Glomerular endothelial cell (primary cell): ENCODE data around the gene SMARCB1. TPM values are rescaled to one million over a fixed set of nuclear protein-coding genes. Genes with fewer than 3 reads are reported as not detected.

Experiments
- DNase-seq: peaks from one replicate; pipeline ENCODE4 v3.0.0-alpha.2; 2011; ENCODE audit warnings: low read depth, low spot score; ENCODE audit errors: extremely low read depth
- total RNA-seq: library from RNA; depleted of rRNA; stranded (reverse); fragments of >200 nt; gene quantifications from 2 replicates; pipeline ENCODE4 v1.2.3, GENCODE V29; 2015

The SMARCB1 gene
- total RNA-seq, 1 donor from 2014 or later = 126 TPM

DNA sequence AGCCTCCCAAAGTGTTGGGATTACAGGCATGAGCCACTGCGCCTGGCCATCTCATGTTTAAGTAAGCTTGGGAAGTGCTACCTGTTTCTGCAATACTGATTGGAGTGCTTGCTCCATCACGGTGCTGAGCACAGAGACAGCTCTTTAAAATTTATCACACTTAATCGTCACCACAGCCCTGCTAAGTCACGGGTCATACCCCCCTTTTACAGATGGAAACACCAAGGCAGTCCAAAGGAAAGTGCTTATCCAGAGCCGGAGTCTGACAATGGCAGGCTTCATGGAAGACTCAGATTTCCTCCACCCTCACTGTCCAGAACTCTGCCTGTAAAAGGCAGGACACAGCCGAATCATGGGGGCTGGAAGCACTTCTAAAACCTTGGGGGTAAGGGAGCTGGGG, 26.7 kb upstream of the SMARCB1 start:
- DNase-seq = no peak

DNA sequence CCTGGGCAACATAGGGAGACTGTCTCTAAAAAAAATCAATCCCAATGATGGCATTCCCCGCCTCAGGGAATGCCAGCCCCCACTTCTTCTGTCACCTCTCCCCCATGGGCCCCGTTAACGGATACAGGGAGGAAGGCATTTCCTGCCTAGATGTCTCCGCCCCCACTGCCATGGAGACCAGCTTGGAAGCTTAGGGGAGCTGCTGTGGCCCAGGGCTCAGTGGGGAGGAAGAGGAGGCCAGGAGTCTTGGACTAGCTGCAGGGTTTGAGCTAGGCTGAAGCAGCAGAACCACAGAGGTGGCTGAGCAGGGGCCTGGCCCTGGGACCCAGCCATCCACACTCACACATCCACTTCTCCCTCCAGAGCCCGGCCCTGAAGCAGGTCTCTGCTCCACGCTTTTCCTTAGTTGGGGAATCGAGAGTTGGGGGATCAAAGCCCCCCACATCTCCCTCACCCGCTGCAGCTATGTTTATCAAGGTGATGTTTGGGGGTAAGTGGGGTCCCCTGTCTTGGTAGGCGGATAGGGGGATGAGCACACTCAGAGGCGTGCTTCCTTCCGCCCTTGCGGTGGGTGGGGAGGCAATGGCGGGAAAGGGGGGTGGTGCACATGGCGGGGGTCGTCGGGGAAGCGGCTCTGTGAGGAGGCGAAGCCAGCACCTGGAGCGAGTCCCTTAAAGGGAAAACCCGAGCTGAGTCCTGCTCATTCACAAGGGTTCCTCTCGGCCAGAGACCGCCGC, 23.8 kb upstream of the SMARCB1 start, which contains the start of gene C22orf15:
TSS of gene C22orf15 (plus strand) at position 149 of the 737 bp plus-strand sequence. CDS start at position 466, 317 bp downstream.
- DNase-seq = no peak

DNA sequence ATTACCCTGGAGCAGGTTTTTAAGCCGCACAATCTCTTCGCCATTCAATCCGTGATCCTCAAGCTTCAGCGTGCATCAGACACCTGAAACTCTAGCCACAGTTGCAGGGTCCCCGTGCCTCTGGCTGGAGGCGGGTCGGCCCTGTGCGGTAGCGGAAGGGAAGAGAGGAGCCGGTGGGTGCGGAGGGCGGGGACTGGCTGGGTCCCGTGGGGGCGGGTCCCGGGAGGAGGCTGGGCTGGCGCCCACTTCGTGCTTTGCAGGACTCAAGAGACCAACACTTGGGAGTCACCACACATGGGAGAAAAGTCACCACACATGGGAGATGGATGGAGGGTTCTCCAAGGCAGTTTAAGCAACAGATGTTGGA, 23.2 kb upstream of the SMARCB1 start:
- DNase-seq = no peak

DNA sequence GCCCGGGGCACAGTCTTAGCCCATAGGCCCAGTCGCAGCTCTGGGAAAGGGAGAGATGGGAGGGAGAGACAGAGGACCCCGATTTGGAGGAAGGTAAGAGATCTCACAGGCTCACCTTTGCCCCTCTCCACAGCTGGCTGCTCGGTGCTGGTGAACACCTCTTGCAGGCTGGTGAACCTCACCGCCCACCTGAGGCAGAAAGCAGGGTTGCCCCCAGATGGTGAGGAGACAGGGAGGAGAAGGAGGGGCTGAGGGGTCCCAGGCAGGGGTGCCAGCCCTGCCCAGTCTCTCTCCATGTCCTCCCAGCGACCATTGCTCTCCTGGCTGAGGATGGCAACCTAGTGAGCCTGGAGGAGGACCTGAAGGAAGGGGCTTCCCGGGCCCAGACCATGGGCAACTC, 22.8 kb upstream of the SMARCB1 start:
- DNase-seq = no peak

DNA sequence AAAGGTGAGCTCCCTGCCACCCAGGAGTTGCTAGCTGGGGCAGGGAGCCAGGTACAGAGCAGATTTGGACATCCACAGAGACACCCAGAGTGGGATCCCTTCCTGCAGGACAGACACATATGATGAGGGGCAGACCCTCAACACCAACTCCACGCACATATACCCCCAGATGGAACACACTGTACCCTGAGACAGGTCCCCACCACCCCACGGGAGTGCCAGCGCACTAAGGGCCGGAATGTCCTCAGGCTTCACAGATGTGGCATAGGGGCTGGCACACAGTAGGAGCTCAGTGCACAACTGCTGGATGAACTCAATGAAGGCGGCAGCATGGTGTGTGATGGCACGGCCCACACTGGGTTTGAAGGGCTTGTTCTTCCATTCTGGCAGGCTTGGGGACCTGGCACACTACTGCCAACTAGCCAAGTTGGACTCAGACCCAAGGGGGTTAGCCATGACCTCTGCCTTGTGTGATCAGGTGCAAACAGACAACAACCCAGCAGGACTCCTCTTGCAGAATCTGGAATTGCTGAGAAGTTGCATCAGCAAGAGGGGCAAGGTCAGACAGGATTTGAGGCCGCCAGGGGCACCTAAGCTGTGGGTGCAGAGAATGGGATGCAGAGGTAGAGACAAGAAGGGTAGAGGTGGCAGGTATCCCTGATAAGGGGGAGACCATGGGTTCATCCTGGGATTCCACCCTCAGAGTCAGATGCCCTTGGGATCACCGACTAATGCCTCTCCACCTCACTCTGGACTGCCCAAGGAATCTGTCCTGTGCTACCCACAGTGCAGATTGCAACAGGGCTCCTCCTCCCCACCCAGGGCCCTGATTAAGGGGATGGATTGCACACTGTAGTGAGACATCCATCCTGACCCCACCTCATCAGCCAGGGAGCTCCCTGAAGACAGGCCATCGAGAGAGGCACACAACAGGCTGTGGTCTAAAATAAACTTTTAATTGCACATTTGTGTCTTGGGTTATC, 21.6 kb upstream of the SMARCB1 start:
- no peak for DNase-seq

DNA sequence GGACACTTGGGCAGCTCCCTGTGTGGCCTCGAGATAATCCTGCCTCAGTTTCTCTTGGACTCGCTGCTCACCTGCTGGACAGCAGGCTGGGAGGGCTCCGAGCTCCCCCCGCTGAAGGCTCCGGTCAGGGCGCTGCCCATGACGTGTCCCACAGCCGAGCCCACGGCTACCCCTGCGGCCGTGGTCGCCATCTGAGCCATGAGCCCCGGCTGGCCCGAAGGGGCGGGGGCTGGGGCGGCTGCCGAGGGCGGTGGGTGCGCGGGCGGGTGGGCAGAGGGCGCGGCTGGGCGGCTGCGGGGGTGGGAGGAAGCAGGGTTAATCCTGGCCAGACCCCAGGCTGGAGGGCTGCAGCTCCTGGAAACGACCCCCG, 19.5 kb upstream of the SMARCB1 start:
- DNase-seq = no peak

DNA sequence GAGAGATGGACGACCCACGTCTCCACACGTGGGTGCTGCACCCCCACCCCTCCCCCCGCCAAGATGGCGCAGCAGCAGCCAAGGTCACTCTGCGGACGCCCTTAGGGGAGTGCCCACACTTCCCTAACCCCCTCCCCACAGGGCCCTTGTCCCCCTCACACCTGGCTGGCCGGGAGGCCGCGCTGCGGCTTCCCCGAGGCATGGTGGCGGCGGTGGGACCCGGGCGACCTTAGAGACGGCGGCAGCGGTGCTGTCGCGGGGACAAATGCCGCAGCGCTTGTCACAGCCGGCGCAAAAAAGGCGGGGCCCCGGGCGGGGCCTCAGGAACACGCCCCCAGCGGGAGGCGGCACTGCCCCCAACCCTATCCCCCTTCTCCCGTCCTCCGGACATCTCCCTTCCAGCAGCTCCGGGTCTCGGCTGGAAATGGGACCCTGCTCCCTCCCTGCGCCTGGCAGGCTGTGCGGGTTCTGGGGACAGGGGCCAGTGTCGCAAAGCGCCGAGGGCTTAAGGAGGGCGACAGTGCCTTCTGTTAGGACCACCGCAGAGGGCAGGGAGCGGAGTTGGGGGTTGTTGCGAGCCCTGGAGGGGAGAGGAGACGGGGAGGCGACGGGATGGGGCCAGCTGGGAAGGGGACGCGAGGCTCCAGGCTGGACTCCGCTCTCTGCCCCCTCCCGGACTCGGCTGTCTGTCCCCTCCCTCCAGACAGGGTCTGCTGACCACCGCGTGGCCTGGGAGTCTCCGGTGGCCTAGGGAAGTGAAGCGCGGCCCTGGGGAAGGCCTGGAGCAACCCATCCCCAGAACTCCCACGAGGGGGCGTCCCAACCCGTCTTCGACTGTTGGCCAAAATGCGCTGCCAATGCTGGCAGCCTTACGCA, 18.9 kb upstream of the SMARCB1 start, which contains the start of gene CHCHD10:
TSS of gene CHCHD10 (minus strand) at position 300 of the 876 bp plus-strand sequence. CDS start at position 202, 98 bp downstream.
- no peak for DNase-seq

DNA sequence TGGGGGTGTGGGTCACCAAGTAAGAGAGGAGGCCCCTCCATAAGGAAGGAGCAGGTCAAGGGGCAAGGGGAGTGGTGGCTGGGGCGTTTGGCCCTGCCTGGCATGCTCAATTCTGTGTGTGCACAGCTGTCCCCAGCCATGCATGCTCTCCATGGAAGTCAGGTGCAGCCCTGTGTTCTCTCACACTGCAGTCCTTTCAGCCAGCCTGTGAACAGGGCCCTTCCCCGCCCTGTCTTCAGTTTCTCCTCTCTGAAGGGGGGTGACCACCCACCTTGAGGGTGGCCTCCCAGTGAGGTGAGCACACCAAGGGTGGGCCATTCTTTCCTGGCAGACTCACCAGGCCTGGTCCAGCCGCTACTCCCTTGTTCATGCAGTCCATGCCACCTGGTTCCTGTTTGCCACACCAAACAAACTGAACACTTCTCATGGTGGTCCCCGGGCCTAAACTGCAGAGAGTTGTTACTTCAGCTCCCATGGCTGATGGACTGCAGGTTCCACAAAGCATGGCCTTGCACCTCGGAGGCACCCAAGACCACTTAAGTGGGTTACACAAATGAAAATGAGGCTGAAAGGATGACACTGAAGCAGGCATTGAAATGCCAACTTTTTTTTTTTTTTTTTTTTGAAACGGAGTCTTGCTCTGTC, 17.3 kb upstream of the SMARCB1 start:
- DNase-seq = no peak

DNA sequence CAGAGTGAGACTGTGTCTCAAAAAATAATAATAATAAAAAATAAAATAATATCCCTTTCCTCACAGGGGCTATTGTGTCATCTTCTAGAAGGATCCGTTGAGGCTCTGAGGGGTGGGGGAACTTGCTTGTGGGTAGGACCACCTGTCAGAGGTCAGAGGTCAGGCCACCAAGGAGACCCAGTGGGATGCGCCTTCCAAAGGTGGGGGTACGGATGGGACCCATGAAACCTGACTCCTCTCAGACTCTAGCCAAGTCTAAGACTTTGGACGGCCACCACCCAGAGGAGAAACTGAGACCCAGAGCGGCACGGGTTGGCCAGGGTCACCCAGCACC, 14.5 kb upstream of the SMARCB1 start:
- DNase-seq = no peak

DNA sequence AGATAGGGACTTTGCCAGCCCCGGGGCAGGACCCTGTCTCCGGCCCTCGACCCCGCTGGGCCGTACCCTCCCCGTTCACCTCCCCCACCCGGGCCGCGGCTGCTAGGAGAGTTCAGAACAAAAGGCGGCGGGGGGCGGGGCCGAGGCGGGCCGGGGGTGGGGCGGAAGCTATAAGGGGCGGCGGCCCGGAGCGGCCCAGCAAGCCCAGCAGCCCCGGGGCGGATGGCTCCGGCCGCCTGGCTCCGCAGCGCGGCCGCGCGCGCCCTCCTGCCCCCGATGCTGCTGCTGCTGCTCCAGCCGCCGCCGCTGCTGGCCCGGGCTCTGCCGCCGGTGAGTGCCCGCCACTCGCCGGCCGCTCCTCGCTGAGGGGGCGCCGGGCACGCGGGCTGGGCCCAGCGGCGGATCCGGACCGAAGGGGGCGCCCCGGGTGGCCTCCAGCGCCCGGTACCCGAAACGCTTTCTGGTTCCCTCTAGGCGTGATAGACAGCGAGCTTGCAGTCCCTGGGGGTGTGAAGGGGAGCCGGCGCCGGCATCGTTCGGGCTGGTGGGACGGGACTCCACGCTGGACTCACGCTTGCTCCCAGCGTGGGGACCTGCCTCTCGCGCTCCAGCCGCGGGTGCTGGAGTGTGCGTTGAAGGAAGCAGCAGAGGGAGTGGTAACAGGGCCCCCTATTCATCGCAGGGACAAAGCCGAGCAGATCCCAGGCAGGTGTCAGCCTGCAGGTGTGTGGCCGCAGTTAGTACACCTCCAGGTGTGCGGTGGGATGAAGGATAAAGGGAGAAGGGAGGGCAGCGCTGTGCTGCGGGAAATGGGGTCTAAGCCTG, 13.9 kb upstream of the SMARCB1 start, which contains the start of gene MMP11:
TSS of gene MMP11 (plus strand) at position 201 of the 825 bp plus-strand sequence. CDS start at position 223, 22 bp downstream.
- no peak for DNase-seq

DNA sequence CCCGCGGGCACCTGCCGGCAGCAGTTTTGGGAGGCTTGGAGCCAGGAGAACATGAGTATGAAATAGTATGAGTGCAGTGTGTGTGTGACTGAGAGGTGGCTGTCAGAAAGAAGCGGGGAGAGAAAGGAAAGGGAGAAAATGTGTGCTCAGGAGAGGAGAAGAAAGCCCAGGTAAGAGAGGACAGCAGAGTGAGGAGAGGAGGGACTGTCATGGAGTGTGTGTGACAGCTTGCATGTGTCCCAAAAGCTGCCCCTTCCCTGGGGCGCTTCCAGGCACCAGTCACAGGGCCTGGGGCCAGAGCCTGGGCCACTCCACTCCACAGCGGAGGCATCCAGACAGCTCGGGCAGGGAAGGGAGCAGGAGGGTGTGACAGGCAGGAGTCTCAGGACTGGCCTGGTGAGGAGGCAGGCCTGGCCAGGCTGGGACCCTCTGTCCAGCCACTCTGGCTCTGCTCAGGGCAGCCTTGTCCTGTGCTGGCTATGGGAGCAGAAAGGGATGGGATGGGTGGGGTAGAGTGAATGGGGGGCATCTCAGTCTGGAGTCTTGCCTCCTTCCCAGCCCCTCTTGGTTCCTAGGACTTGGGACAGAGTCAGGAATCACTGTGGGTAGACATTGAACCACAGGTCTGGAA, 13.2 kb upstream of the SMARCB1 start:
- DNase-seq = no peak

DNA sequence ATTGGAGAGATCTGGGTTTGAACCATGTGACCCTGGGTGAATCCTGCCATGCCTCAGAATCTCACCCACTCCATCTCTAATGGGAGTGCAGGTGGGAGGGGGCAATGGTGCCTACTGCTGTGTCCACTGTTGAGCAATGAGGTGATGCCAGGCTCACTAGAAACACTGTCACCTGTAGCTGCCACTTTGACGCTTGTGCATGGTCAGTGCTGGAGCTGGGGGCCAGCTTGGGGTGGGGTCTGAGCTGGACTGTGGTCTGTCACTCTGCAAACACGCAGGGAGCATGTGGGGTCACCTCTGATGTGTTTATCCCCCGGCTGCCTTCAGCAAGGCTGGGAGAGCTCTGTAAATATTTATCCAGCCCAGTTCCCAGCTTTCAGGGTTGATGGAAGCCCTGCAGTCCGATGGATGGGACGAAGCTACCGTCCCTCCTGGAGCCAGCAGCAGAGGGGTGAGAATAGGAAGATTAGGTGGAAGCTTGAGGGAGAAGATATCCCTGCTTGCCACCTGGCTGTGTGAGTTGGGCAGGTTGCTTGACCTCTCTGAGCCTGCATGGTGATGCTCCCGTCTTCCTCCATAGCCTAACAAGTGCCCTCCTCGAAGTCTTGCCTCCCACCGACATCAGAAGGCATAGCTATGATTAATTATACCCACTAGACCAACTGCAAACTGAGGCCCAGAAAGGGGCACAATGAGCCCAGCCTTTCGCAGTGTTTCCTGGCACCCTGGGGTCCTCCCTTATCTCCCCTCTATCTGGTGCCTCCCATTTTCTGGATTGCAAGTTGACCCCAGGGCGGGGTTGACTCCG, 12.4 kb upstream of the SMARCB1 start:
- no peak for DNase-seq

DNA sequence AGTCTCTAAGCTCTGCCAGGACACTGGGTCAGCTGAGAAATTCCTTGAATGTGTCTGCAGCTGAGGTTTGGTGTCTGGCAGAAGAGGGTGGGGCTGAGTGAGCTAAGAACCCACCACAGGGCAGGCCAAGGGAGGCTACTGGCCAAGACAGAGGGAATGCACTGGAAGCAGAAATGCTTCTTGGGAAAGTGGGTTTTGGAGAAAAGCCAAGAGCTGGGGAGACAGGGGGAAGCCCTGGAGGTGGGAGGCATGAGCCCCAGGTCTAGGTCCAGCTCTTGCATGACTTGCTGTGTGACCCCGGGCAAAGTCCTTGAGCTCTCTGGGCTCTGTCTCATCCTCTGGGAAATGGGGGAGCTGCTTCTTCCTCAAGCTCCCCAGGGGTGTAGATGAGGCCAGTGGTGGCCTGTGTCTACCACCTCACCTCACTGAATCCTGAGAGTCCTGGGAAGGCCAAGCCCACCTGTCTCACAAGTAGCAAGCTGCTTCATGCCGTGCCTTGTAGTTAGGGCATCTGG, 11.8 kb upstream of the SMARCB1 start:
- DNase-seq = no peak

DNA sequence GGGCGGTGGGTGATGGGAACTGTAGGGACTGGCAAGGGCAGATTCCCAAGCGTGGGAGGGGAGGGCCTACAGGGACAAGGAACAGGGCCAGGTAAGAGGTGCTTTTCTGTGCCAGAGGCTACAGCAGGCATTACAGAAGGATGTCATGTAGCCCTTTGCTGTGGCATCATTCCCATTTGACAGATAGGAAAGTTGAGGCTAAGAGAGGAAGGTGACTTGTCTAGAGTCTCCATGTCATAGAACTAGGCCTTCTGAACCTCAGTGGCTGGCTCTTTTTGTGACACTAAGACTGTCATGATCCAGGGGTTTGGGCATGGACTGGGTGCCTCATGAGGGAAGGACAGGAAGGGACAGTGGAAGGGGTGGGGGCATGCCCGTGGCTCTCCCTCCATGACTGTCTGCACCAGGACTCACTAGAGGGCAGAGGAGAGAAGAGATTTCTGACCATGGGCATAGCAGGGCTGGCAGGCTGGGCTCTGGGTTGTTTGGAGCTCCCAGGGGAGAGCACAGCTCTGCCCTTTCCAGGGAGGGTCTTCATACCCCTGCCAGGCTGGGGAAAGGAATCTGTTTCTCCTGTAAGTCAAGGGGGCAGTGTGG, 10.9 kb upstream of the SMARCB1 start:
- no peak for DNase-seq

DNA sequence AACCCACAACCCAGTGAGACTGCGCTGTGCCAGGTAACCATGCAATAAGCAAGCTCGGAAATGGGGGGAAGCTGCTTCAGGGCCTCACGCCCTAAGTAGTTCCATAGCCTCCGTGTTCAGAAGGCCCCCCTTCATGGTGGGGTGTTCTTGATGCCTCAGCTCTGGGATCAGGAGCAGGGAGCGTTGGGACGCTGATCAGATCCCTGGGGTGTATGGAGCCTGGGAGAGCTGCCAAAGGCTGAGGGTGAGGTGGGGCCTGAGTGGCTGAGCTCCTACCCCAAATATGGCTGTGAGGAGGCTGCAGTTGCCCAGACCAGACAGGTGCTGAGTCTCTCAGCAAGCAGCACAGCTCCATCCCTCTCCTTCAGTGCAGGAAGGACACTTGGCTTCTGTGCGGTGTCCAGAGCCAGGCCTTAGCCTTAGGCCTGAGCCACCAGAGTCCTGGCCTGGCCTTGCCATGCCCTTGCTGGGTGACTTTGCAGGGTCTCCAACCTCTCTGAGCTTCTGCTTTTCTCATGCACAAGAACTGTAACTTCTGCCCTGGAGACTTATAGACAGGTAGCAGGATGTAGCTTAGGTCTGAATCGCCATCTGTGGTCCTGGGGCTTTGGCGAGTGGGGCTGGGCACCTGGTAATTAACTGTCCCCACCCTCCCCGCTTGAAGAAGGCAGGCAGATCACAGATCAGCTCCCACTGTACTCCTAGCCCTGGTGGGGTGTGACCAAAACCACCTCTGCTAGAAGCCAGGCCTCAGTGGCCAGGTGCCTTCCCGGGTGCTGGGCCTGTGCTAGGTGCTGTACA, 8.8 kb upstream of the SMARCB1 start:
- no peak for DNase-seq

DNA sequence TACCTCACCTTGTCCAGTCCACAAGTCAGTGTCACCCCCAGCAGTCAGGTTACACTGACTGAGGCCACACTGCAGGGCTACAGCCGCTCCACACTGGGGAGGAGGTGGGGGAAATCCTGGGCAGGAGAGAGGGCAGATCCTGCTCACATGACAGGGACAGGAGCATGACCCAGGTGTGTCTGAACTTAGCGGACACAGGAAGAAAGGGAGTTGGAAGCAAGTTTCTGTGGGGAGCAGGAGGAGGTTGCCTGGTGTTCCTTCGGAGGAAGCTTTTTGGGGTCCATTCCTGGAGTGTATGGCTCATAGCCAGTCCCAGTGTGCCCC, 8.2 kb upstream of the SMARCB1 start:
- no peak for DNase-seq

DNA sequence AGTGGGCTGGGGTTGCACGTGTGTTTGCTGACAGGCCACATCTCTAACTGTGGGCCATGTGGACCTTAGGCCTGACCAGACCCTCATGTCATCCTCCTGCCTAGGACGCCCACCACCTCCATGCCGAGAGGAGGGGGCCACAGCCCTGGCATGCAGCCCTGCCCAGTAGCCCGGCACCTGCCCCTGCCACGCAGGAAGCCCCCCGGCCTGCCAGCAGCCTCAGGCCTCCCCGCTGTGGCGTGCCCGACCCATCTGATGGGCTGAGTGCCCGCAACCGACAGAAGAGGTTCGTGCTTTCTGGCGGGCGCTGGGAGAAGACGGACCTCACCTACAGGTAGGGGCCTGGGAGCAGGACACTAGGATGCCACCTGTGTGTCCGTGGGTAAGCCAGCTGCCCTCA, 7.7 kb upstream of the SMARCB1 start:
- no peak for DNase-seq
